ENCODE data around the gene LRP2.

The LRP2 gene

GRCh38 chr2:169230204-169230603 lies 132.1 kb downstream of the LRP2 start:
- no peak for DNase-seq

GRCh38 chr2:169229590-169229989 lies 132.7 kb downstream of the LRP2 start:
- DNase-seq, result no peak

GRCh38 chr2:169225906-169226305 lies 136.4 kb downstream of the LRP2 start:
- no peak for DNase-seq

- no peak for DNase-seq
Observed at GRCh38 chr2:169225233-169225750, 137.0 kb downstream of the LRP2 start.

- no peak for DNase-seq
Observed at GRCh38 chr2:169222665-169223064, 139.7 kb downstream of the LRP2 start.

GRCh38 chr2:169221745-169222369 lies 140.5 kb downstream of the LRP2 start:
- DNase-seq, result peak; percentile 30

GRCh38 chr2:169210917-169211316 lies 151.4 kb downstream of the LRP2 start:
- DNase-seq, result no peak

- DNase-seq, result no peak
Observed at GRCh38 chr2:169208026-169208425, 154.3 kb downstream of the LRP2 start.

GRCh38 chr2:169205176-169205575 lies 157.2 kb downstream of the LRP2 start:
- DNase-seq, result no peak

- DNase-seq, result no peak
Observed at GRCh38 chr2:169203952-169204351, 158.4 kb downstream of the LRP2 start.

- no peak for DNase-seq
Observed at GRCh38 chr2:169200756-169201155, 161.6 kb downstream of the LRP2 start.

GRCh38 chr2:169193618-169194017 lies 168.7 kb downstream of the LRP2 start:
- DNase-seq, result no peak

- no peak for DNase-seq
Observed at GRCh38 chr2:169190197-169190775, 172.0 kb downstream of the LRP2 start.

- no peak for DNase-seq
Observed at GRCh38 chr2:169189132-169189531, 173.2 kb downstream of the LRP2 start.

- no peak for DNase-seq
Observed at GRCh38 chr2:169185711-169186110, 176.6 kb downstream of the LRP2 start.

GRCh38 chr2:169184074-169184473 lies 178.3 kb downstream of the LRP2 start:
- DNase-seq, result no peak

- DNase-seq, result no peak
Observed at GRCh38 chr2:169182573-169182972, 179.8 kb downstream of the LRP2 start.

- DNase-seq, result no peak
Observed at GRCh38 chr2:169178804-169179390, 183.4 kb downstream of the LRP2 start.

- DNase-seq, result no peak
Observed at GRCh38 chr2:169178364-169178763, 184.0 kb downstream of the LRP2 start.

- DNase-seq, result no peak
Observed at GRCh38 chr2:169175112-169175511, 187.2 kb downstream of the LRP2 start.

- no peak for DNase-seq
Observed at GRCh38 chr2:169173876-169174275, 188.5 kb downstream of the LRP2 start.

GRCh38 chr2:169172914-169173313 lies 189.4 kb downstream of the LRP2 start:
- no peak for DNase-seq

- no peak for DNase-seq
Observed at GRCh38 chr2:169172151-169172735, 190.1 kb downstream of the LRP2 start.

- no peak for DNase-seq
Observed at GRCh38 chr2:169165791-169166190, 196.5 kb downstream of the LRP2 start.
